Immature natural killer cell (primary cell): ENCODE data around the gene HAX1. TPM values are rescaled to one million over a fixed set of nuclear protein-coding genes. Genes with fewer than 3 reads are reported as not detected.
"Not testable (repeated sequence)": the region's sequence is repeated elsewhere in the genome, so short reads cannot be mapped to it uniquely, and the experiment has no call there.

Source experiments
- DNase-seq, 3 donors: peaks; one replicate each; pipeline ENCODE4 v3.0.0; 2022; ENCODE audit warnings: mixed read lengths in 1 of 3
- H3K27ac Mint-ChIP-seq, 6 donors: one replicate each; pipeline ENCODE4 v1.8.0; 2020; ENCODE audit warnings: mixed read lengths in 6 of 6, mild to moderate bottlenecking in 5 of 6, inconsistent platforms in 4 of 6, moderate library complexity in 3 of 6
- H3K27me3 Mint-ChIP-seq, 3 donors: one replicate each; pipeline ENCODE4 v1.8.0; 2020 to 2021; ENCODE audit warnings: low read depth in 3 of 3, mild to moderate bottlenecking in 3 of 3, mixed read lengths in 3 of 3, moderate library complexity in 3 of 3, inconsistent platforms in 1 of 3
- H3K36me3 Mint-ChIP-seq, 3 donors: one replicate each; pipeline ENCODE4 v1.8.0; 2020; ENCODE audit warnings: mixed read lengths in 3 of 3, inconsistent platforms in 2 of 3, mild to moderate bottlenecking in 2 of 3
- H3K4me1 Mint-ChIP-seq, 2 donors: one replicate each; pipeline ENCODE4 v1.8.0; 2020; ENCODE audit warnings: inconsistent platforms in 2 of 2, mild to moderate bottlenecking in 2 of 2, mixed read lengths in 2 of 2, moderate library complexity in 1 of 2
- H3K4me3 Mint-ChIP-seq, 5 donors: one replicate each; pipeline ENCODE4 v1.8.0; 2020; ENCODE audit warnings: mild to moderate bottlenecking in 5 of 5, mixed read lengths in 5 of 5, inconsistent platforms in 3 of 5, moderate library complexity in 3 of 5
- H3K9me3 Mint-ChIP-seq, 6 donors: one replicate each; pipeline ENCODE4 v1.8.0; 2020; ENCODE audit warnings: mild to moderate bottlenecking in 6 of 6, mixed read lengths in 6 of 6, inconsistent platforms in 4 of 6, moderate library complexity in 3 of 6
- polyA plus RNA-seq, 3 donors: library from polyadenylated mRNA; unstranded; fragments of 300-500 nt; fragmentation: Illumina TruSeq; gene quantifications; one replicate each; pipeline ENCODE4 v1.2.3, GENCODE V29; 2021

HAX1 gene
- polyA plus RNA-seq, 3 donors from 2014 or later = 119 to 207 (median 139) TPM

- Mint-ChIP-seq H3K27me3 (peaks cover 0 to 2% (median 0%) of the 10 kb centered on the region in 3 donors), H3K4me1 (no peaks in the 10 kb centered on the region), H3K36me3 (no peaks in the 10 kb centered on the region), H3K9me3 (no peaks in the 10 kb centered on the region), H3K27ac (no peak overlapping the region), H3K4me3 (no peak overlapping the region)
- no peak for DNase-seq
Measured at GRCh38 chr1:154301582-154301981, 29.2 kb downstream of the HAX1 start.

- H3K27ac Mint-ChIP-seq = no peak overlapping the region
- no peaks in the 10 kb centered on the region for H3K36me3 Mint-ChIP-seq
- H3K4me3 Mint-ChIP-seq = no peak overlapping the region
- peaks cover 0 to 2% (median 0%) of the 10 kb centered on the region in 3 donors for H3K27me3 Mint-ChIP-seq
- no peak for DNase-seq
- H3K9me3 Mint-ChIP-seq = no peaks in the 10 kb centered on the region
- H3K4me1 Mint-ChIP-seq = no peaks in the 10 kb centered on the region
Measured at GRCh38 chr1:154304664-154305337, 32.4 kb downstream of the HAX1 start.

- Mint-ChIP-seq H3K4me1 (no peaks in the 10 kb centered on the region), H3K27ac (no peak overlapping the region), H3K36me3 (no peaks in the 10 kb centered on the region), H3K9me3 (no peaks in the 10 kb centered on the region), H3K4me3 (no peak overlapping the region), H3K27me3 (peaks cover 0 to 2% (median 2%) of the 10 kb centered on the region in 3 donors)
- DNase-seq = no peak
Measured at GRCh38 chr1:154306151-154306550, 33.7 kb downstream of the HAX1 start.

- not testable (repeated sequence) for H3K9me3 Mint-ChIP-seq, H3K4me1 Mint-ChIP-seq, DNase-seq, H3K27ac Mint-ChIP-seq, H3K4me3 Mint-ChIP-seq, H3K36me3 Mint-ChIP-seq, H3K27me3 Mint-ChIP-seq
Measured at GRCh38 chr1:154307670-154308270, 35.3 kb downstream of the HAX1 start.

GRCh38 chr1:154309136-154309535 lies 36.7 kb downstream of the HAX1 start:
- not testable (repeated sequence) for H3K36me3 Mint-ChIP-seq, H3K27me3 Mint-ChIP-seq, H3K27ac Mint-ChIP-seq, H3K9me3 Mint-ChIP-seq, H3K4me1 Mint-ChIP-seq, H3K4me3 Mint-ChIP-seq, DNase-seq

GRCh38 chr1:154312229-154313065 lies 40.0 kb downstream of the HAX1 start:
- not testable (repeated sequence) for H3K36me3 Mint-ChIP-seq

GRCh38 chr1:154313066-154313356 lies 40.6 kb downstream of the HAX1 start:
- Mint-ChIP-seq H3K9me3 (no peaks in the 10 kb centered on the region), H3K4me1 (no peaks in the 10 kb centered on the region), H3K4me3 (no peak overlapping the region), H3K27ac (peak overlapping the region in 1 of 6 donors; percentile 16), H3K36me3 (no peaks in the 10 kb centered on the region), H3K27me3 (peaks cover 2 to 8% (median 3%) of the 10 kb centered on the region in 3 donors)
- no peak for DNase-seq

More at GRCh38 chr1:154312229-154313065, 40.0 kb downstream of the HAX1 start:
- not testable (repeated sequence) for H3K9me3 Mint-ChIP-seq, H3K4me1 Mint-ChIP-seq, DNase-seq, H3K27me3 Mint-ChIP-seq, H3K4me3 Mint-ChIP-seq, H3K27ac Mint-ChIP-seq

GRCh38 chr1:154314226-154314625 lies 41.8 kb downstream of the HAX1 start:
- H3K4me3 Mint-ChIP-seq, H3K36me3 Mint-ChIP-seq, H3K27ac Mint-ChIP-seq, H3K9me3 Mint-ChIP-seq, H3K4me1 Mint-ChIP-seq, H3K27me3 Mint-ChIP-seq, DNase-seq: not testable (repeated sequence)

- Mint-ChIP-seq H3K4me3 (no peak overlapping the region), H3K27ac (no peak overlapping the region), H3K27me3 (peaks cover 0 to 6% (median 4%) of the 10 kb centered on the region in 3 donors), H3K36me3 (no peaks in the 10 kb centered on the region), H3K4me1 (no peaks in the 10 kb centered on the region), H3K9me3 (no peaks in the 10 kb centered on the region)
- no peak for DNase-seq
Measured at GRCh38 chr1:154316704-154317103, 44.3 kb downstream of the HAX1 start.

- Mint-ChIP-seq H3K36me3 (no peaks in the 10 kb centered on the region), H3K9me3 (no peaks in the 10 kb centered on the region), H3K4me1 (no peaks in the 10 kb centered on the region), H3K4me3 (no peak overlapping the region), H3K27ac (no peak overlapping the region), H3K27me3 (peaks cover 2 to 9% (median 4%) of the 10 kb centered on the region in 3 donors)
- no peak for DNase-seq
Measured at GRCh38 chr1:154318386-154318785, 46.0 kb downstream of the HAX1 start.

GRCh38 chr1:154320882-154321608 lies 48.6 kb downstream of the HAX1 start, which contains the start of gene AQP10:
TSS of gene AQP10 (plus strand) at chr1:154321093. CDS start at chr1:154321156, 63 bp downstream.
- Mint-ChIP-seq H3K36me3 (no peaks in the 10 kb centered on the region), H3K4me3 (no peak within 1 kb of the TSS)

GRCh38 chr1:154321609-154321934 lies 49.1 kb downstream of the HAX1 start:
- H3K27me3 Mint-ChIP-seq, H3K36me3 Mint-ChIP-seq, DNase-seq, H3K4me3 Mint-ChIP-seq, H3K27ac Mint-ChIP-seq, H3K9me3 Mint-ChIP-seq: not testable (repeated sequence)
- H3K4me1 Mint-ChIP-seq = peaks cover 17% of the 10 kb centered on the region in 2 donors

More at GRCh38 chr1:154320882-154321608, 48.6 kb downstream of the HAX1 start, which contains the start of gene AQP10:
- peaks cover 0 to 9% (median 7%) of the 10 kb centered on the region in 3 donors for H3K27me3 Mint-ChIP-seq
- no peak within 1 kb of the TSS for H3K27ac Mint-ChIP-seq
- no peak for DNase-seq
- H3K4me1 Mint-ChIP-seq = peaks cover 12% of the 10 kb centered on the region in 2 donors
- H3K9me3 Mint-ChIP-seq = no peaks in the 10 kb centered on the region

GRCh38 chr1:154323493-154323892 lies 51.1 kb downstream of the HAX1 start:
- H3K36me3 Mint-ChIP-seq = no peaks in the 10 kb centered on the region
- H3K27ac Mint-ChIP-seq = no peak overlapping the region
- H3K4me1 Mint-ChIP-seq = peaks cover 33 to 35% of the 10 kb centered on the region in 2 donors
- H3K27me3 Mint-ChIP-seq = peaks cover 5 to 7% (median 7%) of the 10 kb centered on the region in 3 donors
- peak overlapping the region in 2 of 5 donors; percentile 10 to 44 for H3K4me3 Mint-ChIP-seq
- DNase-seq = no peak
- peaks cover 0 to 1% (median 0%) of the 10 kb centered on the region in 6 donors for H3K9me3 Mint-ChIP-seq
